GM18868 (cell line): Measurements from ENCODE around the gene ZNF789.

Experiments
- ATAC-seq: cut with Tn5 transposase; IDR thresholded peaks from one replicate; pipeline ENCODE4 v1.9.1; 2021; ENCODE audit warnings: mild to moderate bottlenecking, moderate library complexity; ENCODE audit not compliant: unreplicated experiment

Gene ZNF789

DNA sequence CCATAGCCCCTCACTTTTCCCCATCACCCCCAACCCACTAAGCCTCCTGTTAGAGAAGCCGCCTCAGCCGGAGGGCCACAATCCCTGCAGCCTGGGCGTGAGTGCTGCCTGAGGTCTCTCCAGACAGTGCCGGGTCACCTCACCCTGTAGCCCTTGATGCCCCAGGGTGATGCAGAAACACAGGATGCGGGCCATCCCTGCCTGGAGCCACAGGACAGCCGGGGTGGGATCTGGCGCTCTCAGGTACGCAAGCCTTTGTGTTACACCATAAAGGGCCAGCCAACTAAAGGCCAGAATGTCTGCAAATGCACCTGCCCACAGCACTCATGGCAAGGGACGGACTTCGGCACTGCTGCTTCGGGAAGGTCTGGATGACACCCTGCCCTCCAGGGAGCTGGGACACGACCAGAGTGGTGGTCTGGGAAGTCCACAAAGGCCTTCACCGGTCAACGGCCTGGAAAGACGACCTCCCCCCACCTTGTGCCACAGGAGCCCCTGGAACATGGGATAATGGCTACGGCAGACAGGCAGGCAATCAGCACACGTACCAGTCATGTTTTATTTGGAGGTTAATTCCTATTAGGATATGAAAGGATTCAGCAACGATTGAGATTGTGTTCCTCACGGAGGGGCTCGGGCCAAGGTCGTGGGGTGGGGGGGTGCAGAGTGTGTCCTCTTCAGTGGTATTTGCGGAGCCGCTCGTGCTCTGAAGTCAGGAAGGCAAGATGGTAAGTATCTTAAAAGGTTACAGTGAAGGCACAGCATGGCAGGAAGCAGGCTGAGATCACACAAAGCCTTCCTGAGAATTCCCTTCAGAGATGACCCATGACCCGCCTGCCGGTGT is 14.8 kb upstream of the ZNF789 start:
- no peak for ATAC-seq

DNA sequence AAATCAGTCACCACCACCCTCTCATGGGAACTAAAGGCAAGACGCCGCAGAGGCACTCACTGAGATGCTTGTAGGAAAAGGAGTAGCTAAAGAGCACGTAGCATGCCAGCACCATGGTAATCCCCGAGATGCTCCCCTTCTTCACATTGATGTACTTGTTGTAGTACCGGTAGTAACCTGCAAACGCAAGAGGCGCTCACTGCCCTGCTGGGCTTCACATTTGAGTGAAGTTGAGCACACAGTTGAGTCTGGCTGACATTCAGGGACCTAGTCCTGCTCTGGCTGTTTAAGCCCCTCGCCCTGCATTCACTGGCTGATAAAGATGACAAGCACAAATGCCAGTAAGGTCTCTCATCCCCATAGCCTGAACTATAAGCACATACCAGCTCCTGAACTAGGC is 13.6 kb upstream of the ZNF789 start:
- no peak for ATAC-seq

DNA sequence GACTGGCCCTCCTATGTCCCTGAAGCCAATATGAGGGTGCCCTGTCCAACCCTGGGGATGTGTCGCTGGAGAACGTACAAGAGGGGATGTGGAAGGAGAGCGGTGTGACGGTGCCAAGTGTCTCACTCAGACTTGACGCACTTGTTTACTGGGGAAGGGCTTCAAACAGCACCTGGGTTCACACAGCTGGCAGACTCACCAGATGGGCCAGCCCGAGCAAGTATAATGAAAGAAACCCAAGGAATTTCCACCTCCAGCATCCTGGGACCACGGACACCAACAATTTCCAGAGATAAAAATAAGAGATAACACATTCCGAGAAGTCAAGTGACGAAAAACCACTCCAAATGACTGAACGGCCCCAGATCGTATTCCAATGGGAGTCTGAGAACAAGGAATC is 12.0 kb upstream of the ZNF789 start:
- no peak for ATAC-seq

- ATAC-seq: no peak
These were observed 11.5 kb upstream of the ZNF789 start for GRCh38 chr7:99461221-99461620.

- no peak for ATAC-seq
These were observed 7.3 kb upstream of the ZNF789 start for GRCh38 chr7:99465421-99465768.

GRCh38 chr7:99468336-99468918 is 4.3 kb upstream of the ZNF789 start:
- no peak for ATAC-seq

DNA sequence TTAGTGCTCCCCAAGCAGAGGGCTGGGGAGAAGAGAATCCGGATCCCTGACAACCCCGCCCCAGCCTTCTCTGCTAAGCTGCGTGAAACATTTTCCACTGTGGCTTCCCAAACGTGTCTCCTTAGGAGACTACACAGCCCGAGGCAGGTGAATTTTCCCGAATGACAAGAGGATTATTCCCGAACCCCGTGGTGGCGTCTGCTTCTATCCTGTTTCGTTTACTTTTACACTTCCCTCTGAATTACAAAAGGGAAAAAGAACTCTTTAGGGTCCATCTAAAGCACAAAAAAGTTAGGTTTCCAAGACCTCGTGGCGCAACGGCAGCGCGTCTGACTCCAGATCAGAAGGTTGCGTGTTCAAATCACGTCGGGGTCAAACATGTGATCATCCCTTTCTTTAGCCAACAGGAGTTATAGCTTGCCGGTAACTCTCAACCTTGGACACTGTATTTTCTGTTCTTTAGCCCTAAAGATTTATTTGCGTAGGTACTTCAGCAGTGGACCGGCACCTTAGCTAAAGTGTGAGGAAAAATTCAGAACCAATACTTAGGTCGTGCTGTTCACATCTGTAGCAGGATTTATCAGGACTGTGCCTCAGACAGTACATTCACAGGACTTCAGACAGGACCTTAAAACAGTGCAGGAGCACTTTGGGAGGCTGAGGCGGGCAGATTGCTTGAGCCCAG is 3.2 kb upstream of the ZNF789 start:
- no peak for ATAC-seq

DNA sequence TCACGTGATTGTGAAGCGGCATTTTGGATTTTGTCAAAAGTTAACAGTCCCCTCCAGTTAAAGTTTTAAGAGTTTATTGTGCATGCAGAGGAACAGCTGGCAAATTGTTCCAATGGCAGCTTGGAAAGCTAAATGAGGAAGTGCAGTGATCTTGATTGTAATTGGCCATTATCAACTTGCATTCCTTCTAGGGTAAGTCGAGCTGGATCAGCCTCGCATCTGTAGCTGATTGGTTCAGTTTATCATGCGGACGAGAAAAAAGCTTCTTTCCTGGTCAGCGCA is 566 bp downstream of the ZNF789 start:
- peak; percentile 3 for ATAC-seq

DNA sequence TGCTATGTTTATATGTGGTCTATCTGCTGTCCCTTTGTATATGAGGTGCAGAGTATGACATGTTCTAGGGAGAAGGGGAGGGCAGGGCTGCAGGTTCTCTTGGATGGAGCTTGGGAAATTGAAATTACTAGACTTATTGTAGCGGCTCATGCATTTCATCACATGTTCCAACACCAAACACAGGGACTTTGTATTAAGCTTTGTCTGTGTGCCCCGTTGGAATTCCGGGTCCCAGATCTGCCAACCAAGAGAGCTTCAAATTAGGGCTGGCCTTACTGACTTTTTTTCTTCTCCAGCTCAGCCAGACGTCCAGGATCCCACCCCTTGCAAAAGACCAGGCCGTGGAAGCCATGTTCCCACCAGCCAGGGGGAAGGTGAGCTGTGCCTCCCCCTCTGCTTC is 3.4 kb downstream of the ZNF789 start:
- ATAC-seq: no peak

GRCh38 chr7:99478464-99479440 is 6.1 kb downstream of the ZNF789 start:
- ATAC-seq: no peak

- ATAC-seq: no peak
These were observed 12.4 kb downstream of the ZNF789 start for GRCh38 chr7:99485094-99485493.

DNA sequence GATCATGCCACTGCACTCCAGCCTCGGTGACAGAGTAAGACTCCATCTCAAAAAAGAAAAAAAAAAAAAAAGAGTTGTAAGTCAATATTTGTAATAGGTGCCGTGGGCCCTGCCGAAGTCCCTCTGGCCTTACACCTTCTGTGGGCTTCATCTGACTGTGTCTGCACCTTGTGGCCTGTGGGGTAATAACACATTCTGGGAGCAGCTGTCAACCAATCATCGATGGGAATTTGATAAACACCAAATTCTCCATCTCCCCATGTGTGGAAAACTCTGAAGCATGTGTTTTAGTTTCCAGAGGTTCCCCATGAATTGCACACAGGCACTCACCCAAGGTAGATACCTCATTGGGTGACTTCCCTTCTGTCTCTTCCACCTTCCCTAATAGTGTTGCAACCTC is 16.5 kb downstream of the ZNF789 start:
- ATAC-seq: no peak

- ATAC-seq: no peak
These were observed 18.2 kb downstream of the ZNF789 start for GRCh38 chr7:99490878-99491277.

DNA sequence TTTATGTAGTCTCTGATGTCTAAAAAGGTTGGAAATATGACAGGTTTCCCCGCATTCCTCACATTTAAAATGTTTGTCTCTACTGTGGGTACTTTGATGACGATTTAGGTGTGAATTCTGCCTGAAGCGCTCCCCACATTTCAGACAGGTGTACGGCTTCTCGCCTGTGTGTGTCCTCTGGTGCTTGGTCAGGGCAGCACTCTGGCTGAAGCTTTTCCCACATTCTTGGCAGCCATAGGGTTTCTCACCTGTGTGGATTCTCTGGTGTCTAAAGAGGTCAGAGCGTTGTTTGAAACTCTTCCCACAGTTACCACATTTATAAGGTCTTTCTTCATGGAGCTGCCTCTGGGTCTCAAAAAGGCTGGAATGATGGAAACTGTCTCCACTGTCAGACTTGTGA is 21.1 kb downstream of the ZNF789 start:
- ATAC-seq: no peak

DNA sequence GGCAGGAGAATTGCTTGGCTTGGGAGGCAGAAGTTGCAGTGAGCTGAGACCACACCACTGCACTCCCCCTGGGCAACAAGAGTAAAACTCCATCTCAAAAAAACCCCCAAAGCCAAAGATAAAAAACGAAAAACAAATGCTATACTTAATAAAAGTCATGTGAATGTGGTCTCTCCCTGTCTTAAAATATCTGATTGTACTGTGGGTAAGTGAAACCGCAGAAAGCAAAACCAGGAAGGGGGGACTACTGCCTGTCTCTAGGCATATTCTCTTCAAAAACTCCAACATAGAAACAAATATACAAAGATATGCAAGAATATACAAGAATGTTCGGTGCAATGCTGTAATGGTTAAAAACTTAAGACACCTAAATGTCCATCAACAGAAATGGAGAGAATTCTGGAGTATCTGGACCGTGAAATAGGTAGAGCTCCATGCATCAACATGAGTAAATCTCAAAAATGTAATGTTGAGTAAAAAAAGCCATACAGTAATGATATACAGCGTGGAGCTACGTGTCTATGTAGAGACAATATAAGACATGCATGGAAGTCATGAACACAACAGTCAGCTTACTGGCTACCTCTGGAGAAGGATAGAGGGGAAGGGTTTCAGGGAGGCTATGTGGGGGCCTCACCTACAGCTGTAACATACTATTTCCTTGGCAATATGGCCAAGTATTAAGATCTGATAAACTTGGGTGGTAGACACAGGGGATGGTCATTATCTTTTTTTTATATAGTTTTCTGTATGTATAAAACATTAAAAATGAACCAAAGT is 25.3 kb downstream of the ZNF789 start:
- ATAC-seq: no peak

GRCh38 chr7:99498546-99498944 is 25.9 kb downstream of the ZNF789 start:
- ATAC-seq: no peak

GRCh38 chr7:99499371-99499720 is 26.7 kb downstream of the ZNF789 start:
- ATAC-seq: peak; percentile 4

GRCh38 chr7:99499721-99500636 is 27.3 kb downstream of the ZNF789 start, which contains the start of gene ZNF394:
ZNF394 (minus strand) TSS chr7:99500281; CDS start chr7:99500093, 188 bp downstream.
- ATAC-seq: peak; percentile 45

- no peak for ATAC-seq
These were observed 27.9 kb downstream of the ZNF789 start for GRCh38 chr7:99500637-99501009.
